HepG2 (cell line): ENCODE results near the gene UAP1L1. TPM values are rescaled to one million over a fixed set of nuclear protein-coding genes. Genes with fewer than 3 reads are reported as not detected.

Experiments used
- GLMP ChIP-seq: sonication (generic); formaldehyde crosslinking; IDR thresholded peaks from 2 replicates; pipeline ENCODE4 v1.9.0; 2021; ENCODE audit warnings: missing genetic modification reagents, mild to moderate bottlenecking, borderline replicate concordance
- HCFC1 ChIP-seq: fragments of 150-350 bp; IDR thresholded peaks from 2 replicates; pipeline ENCODE4 v1.6.1; 2014; ENCODE audit warnings: low read depth, low read length
- HIVEP1 ChIP-seq: sonication (generic); formaldehyde crosslinking; IDR thresholded peaks from 2 replicates; pipeline ENCODE4 v1.4.0; 2020; ENCODE audit warnings: mild to moderate bottlenecking, missing genetic modification reagents
- NKX3-1 ChIP-seq: sonication (generic); formaldehyde crosslinking; IDR thresholded peaks from 2 replicates; pipeline ENCODE4 v1.5.0; 2020; ENCODE audit warnings: missing genetic modification reagents
- PAWR ChIP-seq: sonication (generic); formaldehyde crosslinking; IDR thresholded peaks from 2 replicates; pipeline ENCODE4 v1.4.0; 2020; ENCODE audit warnings: missing genetic modification reagents, mild to moderate bottlenecking, borderline replicate concordance
- STAT6 ChIP-seq: sonication (generic); formaldehyde crosslinking; IDR thresholded peaks from 2 replicates; pipeline ENCODE4 v1.4.0; 2020; ENCODE audit warnings: missing genetic modification reagents, mild to moderate bottlenecking, borderline replicate concordance
- TCF12 ChIP-seq, 2 experiments: fragments of 450-650 bp in 1 of 2; sonication (generic) in 1 of 2; formaldehyde crosslinking in 1 of 2; IDR thresholded peaks; 2 replicates each; pipeline versions ENCODE4 v1.6.1 to v1.8.0; 2017 to 2022; ENCODE audit warnings: antibody characterized with exemption in 1 of 2, mild to moderate bottlenecking in 1 of 2, missing genetic modification reagents in 1 of 2, moderate library complexity in 1 of 2
- YY1 ChIP-seq: IDR thresholded peaks from 2 replicates; pipeline ENCODE4 v1.6.1; 2011; ENCODE audit warnings: low read length, low read depth, moderate library complexity, mild to moderate bottlenecking; ENCODE audit not compliant: insufficient read depth, insufficient replicate concordance
- ZBTB49 ChIP-seq: sonication (generic); formaldehyde crosslinking; IDR thresholded peaks from 2 replicates; pipeline ENCODE4 v1.4.0; 2020; ENCODE audit warnings: missing genetic modification reagents, borderline replicate concordance
- ZFP90 ChIP-seq: sonication (generic); formaldehyde crosslinking; IDR thresholded peaks from 2 replicates; pipeline ENCODE4 v1.8.0; 2022; ENCODE audit warnings: missing genetic modification reagents, mild to moderate bottlenecking, inconsistent platforms, borderline replicate concordance
- ZNF318 ChIP-seq: sonication (generic); formaldehyde crosslinking; IDR thresholded peaks from 2 replicates; pipeline ENCODE4 v1.4.0; 2020; ENCODE audit warnings: mild to moderate bottlenecking, missing genetic modification reagents
- ZNF704 ChIP-seq: sonication (generic); formaldehyde crosslinking; IDR thresholded peaks from 2 replicates; pipeline ENCODE4 v1.8.1; 2023; ENCODE audit warnings: mild to moderate bottlenecking, inconsistent platforms, moderate library complexity, missing genetic modification reagents, borderline replicate concordance
- polyA plus RNA-seq, 8 experiments: library from polyadenylated mRNA; depleted of rRNA in 3 of 8; stranded (reverse) in 7 of 8; unstranded in 1 of 8; fragments of >200 nt; fragmentation: Illumina TruSeq in 4 of 8; extraction: Trizol in 4 of 8; gene quantifications; 2 replicates each; pipeline versions ENCODE4 v1.2.1 to v1.2.3, GENCODE V29; 2011 to 2016; ENCODE audit warnings: low read depth in 4 of 8, missing spikeins in 1 of 8, mixed read lengths in 1 of 8; ENCODE audit not compliant: insufficient read depth in 1 of 8
- total RNA-seq, 5 experiments: library from RNA; depleted of rRNA; stranded (reverse); fragments of >200 nt; fragmentation: Illumina TruSeq; extraction: Trizol; gene quantifications; 2 replicates each; pipeline ENCODE4 v1.2.3, GENCODE V29; 2016; ENCODE audit warnings: low read depth in 1 of 5

The UAP1L1 gene
- total and polyA plus RNA-seq, 2 of the 13 experiments (the other 11 are each of a cell fraction or from before 2014, with no cell fraction given), result 5.4 to 6.4 TPM

GRCh38 chr9:137054932-137055384 lies 22.4 kb upstream of the UAP1L1 start (continued):
- TF ChIP-seq PAWR (CRISPR knock-in tag) (no peak), STAT6 (CRISPR knock-in tag) (no peak), ZFP90 (CRISPR knock-in tag) (peak; percentile 18; the same call in 1 of the 2 replicates), ZNF704 (CRISPR knock-in tag) (no peak), TCF12 (IDR thresholded peaks at IDR 0.05) (no peak), TCF12 (CRISPR knock-in tag; IDR thresholded peaks at IDR 0.05) (no peak), HCFC1 (no peak), ZNF318 (CRISPR knock-in tag) (no peak), ZBTB49 (CRISPR knock-in tag) (no peak), HIVEP1 (0 out of 2 replicates have a peak, but pooled peaks have one; percentile 29), GLMP (CRISPR knock-in tag) (no peak), YY1 (peak; percentile 55), NKX3-1 (0 out of 2 replicates have a peak, but pooled peaks have one; percentile 57)
